ENCODE results near the gene TTLL3. TPM values are rescaled to one million over a fixed set of nuclear protein-coding genes. Genes with fewer than 3 reads are reported as not detected.
"Not testable (repeated sequence)": the region's sequence is repeated elsewhere in the genome, so short reads cannot be mapped to it uniquely, and the experiment has no call there.

The TTLL3 gene
- total RNA-seq, 1 donor from 2014 or later, result 34.4 TPM

- Mint-ChIP-seq H3K27me3 (ENCODE audit: unreplicated experiment) (peaks cover 10% of the 10 kb centered on the region), H3K36me3 (ENCODE audit: low read depth, unreplicated experiment) (peaks cover 7% of the 10 kb centered on the region), H3K4me1 (ENCODE audit: unreplicated experiment) (peaks cover 31% of the 10 kb centered on the region), H3K9me3 (ENCODE audit: unreplicated experiment) (no peaks in the 10 kb centered on the region), H3K27ac (ENCODE audit: unreplicated experiment) (no peak overlapping the region), H3K4me3 (ENCODE audit: unreplicated experiment) (no peak overlapping the region)
- DNase-seq (ENCODE audit: low spot score), result no peak
- no peak for TF ChIP-seq CTCF (IDR thresholded peaks at IDR 0.05; ENCODE audit: unreplicated experiment)
Measured at GRCh38 chr3:9770276-9770812, 39.7 kb upstream of the TTLL3 start.

GRCh38 chr3:9771007-9771406 lies 39.1 kb upstream of the TTLL3 start:
- DNase-seq (ENCODE audit: low spot score); H3K36me3 Mint-ChIP-seq (ENCODE audit: low read depth, unreplicated experiment); H3K27me3 Mint-ChIP-seq (ENCODE audit: unreplicated experiment); H3K27ac Mint-ChIP-seq (ENCODE audit: unreplicated experiment); H3K9me3 Mint-ChIP-seq (ENCODE audit: unreplicated experiment); H3K4me3 Mint-ChIP-seq (ENCODE audit: unreplicated experiment): not testable (repeated sequence)
- H3K4me1 Mint-ChIP-seq (ENCODE audit: unreplicated experiment), result peaks cover 34% of the 10 kb centered on the region

- no peaks in the 10 kb centered on the region for H3K9me3 Mint-ChIP-seq (ENCODE audit: unreplicated experiment)
- H3K36me3 Mint-ChIP-seq (ENCODE audit: low read depth, unreplicated experiment), result peaks cover 1% of the 10 kb centered on the region
Measured at GRCh38 chr3:9776896-9777693, 33.0 kb upstream of the TTLL3 start.

GRCh38 chr3:9777694-9778021 lies 32.4 kb upstream of the TTLL3 start:
- DNase-seq (ENCODE audit: low spot score), result no peak
- H3K4me3 Mint-ChIP-seq (ENCODE audit: unreplicated experiment), result no peak overlapping the region
- no peaks in the 10 kb centered on the region for H3K27me3 Mint-ChIP-seq (ENCODE audit: unreplicated experiment)
- peaks cover 4% of the 10 kb centered on the region for H3K36me3 Mint-ChIP-seq (ENCODE audit: low read depth, unreplicated experiment)
- no peak overlapping the region for H3K27ac Mint-ChIP-seq (ENCODE audit: unreplicated experiment)
- H3K9me3 Mint-ChIP-seq (ENCODE audit: unreplicated experiment), result no peaks in the 10 kb centered on the region
- peaks cover 13% of the 10 kb centered on the region for H3K4me1 Mint-ChIP-seq (ENCODE audit: unreplicated experiment)
- no peak for TF ChIP-seq CTCF (IDR thresholded peaks at IDR 0.05; ENCODE audit: unreplicated experiment)

More at GRCh38 chr3:9776896-9777693, 33.0 kb upstream of the TTLL3 start:
- H3K4me1 Mint-ChIP-seq (ENCODE audit: unreplicated experiment), result peaks cover 19% of the 10 kb centered on the region
- no peak for TF ChIP-seq CTCF (IDR thresholded peaks at IDR 0.05; ENCODE audit: unreplicated experiment)
- no peak overlapping the region for H3K27ac Mint-ChIP-seq (ENCODE audit: unreplicated experiment)
- no peak overlapping the region for H3K4me3 Mint-ChIP-seq (ENCODE audit: unreplicated experiment)
- DNase-seq (ENCODE audit: low spot score), result no peak
- H3K27me3 Mint-ChIP-seq (ENCODE audit: unreplicated experiment), result no peaks in the 10 kb centered on the region

GRCh38 chr3:9778143-9779074 lies 31.7 kb upstream of the TTLL3 start:
- Mint-ChIP-seq H3K27me3 (ENCODE audit: unreplicated experiment) (no peaks in the 10 kb centered on the region), H3K4me3 (ENCODE audit: unreplicated experiment) (no peak overlapping the region), H3K9me3 (ENCODE audit: unreplicated experiment) (no peaks in the 10 kb centered on the region), H3K27ac (ENCODE audit: unreplicated experiment) (no peak overlapping the region), H3K36me3 (ENCODE audit: low read depth, unreplicated experiment) (peaks cover 4% of the 10 kb centered on the region), H3K4me1 (ENCODE audit: unreplicated experiment) (peaks cover 13% of the 10 kb centered on the region)
- no peak for DNase-seq (ENCODE audit: low spot score)
- TF ChIP-seq CTCF (IDR thresholded peaks at IDR 0.05; ENCODE audit: unreplicated experiment), result no peak
